ENCODE results near the gene MSI2.
"Not testable (repeated sequence)": the region's sequence is repeated elsewhere in the genome, so short reads cannot be mapped to it uniquely, and the experiment has no call there.

Gene MSI2

GRCh38 chr17:57294629-57295501, 38.5 kb downstream of the MSI2 start:
- DNase-seq, result no peak

- no peak for DNase-seq
Observed at GRCh38 chr17:57295526-57296023, 39.3 kb downstream of the MSI2 start.

DNA sequence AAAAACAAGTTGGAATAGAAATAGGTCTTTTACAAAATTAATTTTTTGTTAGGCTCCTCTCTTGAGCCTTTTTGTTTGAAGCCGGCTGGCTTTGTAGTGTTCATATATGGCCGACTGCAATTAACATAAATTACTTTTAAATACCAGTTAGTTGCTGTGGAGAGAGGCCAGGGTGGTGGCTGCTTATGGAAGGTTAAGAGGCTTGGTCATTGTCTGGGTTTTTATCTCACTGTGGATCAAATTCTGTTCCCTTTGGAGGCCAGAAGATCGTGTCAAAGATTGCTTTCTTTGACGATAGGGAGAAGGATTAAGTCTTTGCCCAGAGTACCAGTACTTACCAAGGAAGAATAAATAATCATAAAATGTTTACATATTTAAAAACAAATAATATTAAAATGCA, 39.9 kb downstream of the MSI2 start:
- no peak for DNase-seq

GRCh38 chr17:57299176-57299575, 42.9 kb downstream of the MSI2 start:
- no peak for DNase-seq

DNA sequence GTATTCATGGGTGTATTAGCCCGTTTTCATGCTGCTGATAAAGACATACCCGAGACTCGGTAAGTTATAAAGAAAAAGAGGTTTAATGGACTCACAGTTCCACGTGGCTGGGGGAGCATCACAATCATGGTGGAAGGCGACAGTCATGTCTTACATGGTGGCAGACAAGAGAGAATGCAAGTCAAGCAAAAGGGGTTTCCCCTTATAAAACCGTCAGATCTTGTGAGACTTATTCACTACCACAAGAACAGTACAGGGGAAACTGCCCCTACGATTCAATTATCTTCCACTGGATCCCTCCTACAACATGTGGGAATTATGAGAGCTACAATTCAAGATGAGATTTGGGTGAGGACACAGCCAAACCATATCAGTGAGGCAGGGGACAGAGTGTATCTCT, 44.3 kb downstream of the MSI2 start:
- DNase-seq, result not testable (repeated sequence)

DNA sequence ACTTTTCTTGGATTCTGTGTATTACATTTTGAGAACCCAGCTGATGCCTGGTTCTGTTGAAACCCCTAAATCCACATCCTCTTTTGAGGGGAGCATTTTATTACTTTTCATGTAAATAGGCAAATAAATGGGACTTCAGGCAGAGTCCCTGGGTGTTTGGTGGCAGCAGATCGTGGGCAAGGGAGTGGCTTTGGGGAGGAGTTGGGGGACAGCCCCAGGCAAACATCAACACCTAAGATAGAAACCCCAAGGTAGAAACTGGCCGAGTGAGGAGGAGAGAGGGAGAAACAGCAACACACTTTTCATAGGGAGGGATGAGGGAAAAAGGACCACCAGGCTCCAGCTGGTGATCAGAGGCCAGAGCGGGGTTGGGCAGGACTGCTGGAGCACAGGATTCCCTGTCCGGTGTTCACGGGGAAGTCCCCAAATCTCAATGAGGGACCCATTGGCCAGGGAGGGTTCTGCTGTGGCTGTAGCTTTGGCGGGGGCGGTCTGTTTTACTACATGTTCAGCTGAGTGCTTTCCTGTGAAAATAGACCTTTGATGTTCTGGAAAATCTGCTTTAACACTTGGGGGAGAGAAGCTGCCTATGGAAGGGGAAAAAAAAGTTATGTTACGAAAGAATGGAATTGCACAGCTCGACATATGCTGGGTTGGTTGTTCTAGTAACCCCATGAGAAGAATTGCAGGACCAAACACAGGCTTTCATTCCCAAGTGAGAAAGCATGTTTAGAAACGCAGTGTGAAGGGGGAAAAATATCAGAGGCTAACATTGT, 46.6 kb downstream of the MSI2 start:
- DNase-seq, result no peak

- no peak for DNase-seq
Observed at GRCh38 chr17:57305144-57305728, 48.9 kb downstream of the MSI2 start.

- no peak for DNase-seq
Observed at GRCh38 chr17:57305908-57306504, 49.7 kb downstream of the MSI2 start.

- no peak for DNase-seq
Observed at GRCh38 chr17:57308543-57309186, 52.3 kb downstream of the MSI2 start.

DNA sequence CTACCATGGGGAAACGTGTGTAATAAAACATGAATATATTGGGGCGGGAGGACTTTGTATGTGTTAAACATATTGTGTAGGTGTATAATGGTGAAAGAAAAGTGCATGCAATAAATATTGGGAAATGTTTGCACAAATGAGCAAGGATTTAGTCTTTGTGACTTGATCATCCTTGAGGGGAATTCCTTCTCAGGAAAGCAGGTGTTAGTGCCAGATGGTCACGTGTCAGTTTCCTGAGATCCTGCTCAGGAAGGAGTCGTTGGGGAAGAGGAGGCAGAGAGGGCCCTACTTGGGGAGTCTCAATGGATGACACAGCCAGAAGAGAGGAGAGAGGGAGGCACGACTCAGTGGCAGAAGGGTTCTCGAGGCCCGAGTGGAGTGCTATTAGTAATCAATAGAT, 53.2 kb downstream of the MSI2 start:
- DNase-seq, result no peak

DNA sequence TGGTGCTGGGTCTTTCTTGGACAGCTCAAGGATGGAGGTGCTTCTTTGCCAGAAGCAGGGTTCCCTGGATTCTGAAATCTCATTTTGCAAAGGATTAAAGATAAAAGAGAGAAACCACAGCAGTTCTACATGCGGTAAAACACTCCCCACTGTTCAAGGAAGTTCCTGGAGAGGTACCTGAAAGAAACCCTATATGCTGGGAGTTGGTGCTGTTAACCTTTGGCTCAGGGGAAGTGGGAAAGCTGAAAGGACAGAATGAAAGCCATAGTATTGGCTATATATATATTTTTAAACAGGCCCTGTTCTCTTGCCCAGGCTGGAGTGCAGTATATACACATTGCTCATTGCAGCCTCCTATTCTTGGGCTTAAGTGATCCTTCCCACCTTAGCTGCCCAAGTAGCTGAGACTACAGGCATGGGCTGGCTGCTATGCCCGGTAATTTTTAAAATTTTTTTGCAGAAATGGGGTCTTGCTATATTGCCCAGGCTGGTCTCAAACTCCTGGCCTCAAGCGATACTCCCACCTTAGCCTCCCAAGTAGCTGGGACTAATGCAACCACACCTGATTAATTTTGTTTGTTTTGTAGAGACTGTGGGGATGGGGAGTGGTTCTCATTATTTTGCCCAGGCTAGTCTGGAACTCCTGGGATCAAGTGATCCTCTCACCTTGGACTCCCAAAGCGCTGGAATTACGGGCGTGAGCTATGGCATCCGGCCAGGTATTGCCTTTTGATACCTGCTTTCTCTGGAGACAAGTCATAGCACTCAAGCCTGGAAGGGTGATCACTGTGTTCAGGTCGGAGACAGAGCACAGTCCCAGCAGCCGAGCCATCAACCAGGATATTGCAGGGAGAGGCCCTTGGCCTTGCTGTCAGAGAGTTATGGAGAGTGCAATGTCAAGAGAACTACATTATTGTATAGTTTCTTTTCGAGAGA, 55.2 kb downstream of the MSI2 start:
- no peak for DNase-seq

DNA sequence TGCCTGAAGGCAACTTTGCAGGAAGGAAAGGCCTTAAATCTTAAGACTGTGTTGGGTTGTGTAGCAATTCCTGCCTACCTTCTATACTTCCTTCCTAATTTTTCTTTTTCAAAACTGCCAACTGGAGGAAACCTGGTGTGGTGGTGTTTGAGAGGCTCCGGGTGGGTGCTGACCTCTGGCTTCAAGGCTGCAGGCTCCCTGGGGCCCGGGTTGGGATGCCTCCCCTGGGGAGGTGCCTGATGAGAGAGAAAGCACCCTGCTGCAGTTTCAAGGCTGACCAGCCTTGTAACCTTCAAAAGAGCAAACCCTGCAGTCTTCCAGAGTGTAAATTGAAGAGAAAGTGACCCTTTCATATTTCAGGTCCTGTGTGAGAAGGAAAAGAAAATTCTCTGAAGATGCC, 55.9 kb downstream of the MSI2 start:
- no peak for DNase-seq

DNA sequence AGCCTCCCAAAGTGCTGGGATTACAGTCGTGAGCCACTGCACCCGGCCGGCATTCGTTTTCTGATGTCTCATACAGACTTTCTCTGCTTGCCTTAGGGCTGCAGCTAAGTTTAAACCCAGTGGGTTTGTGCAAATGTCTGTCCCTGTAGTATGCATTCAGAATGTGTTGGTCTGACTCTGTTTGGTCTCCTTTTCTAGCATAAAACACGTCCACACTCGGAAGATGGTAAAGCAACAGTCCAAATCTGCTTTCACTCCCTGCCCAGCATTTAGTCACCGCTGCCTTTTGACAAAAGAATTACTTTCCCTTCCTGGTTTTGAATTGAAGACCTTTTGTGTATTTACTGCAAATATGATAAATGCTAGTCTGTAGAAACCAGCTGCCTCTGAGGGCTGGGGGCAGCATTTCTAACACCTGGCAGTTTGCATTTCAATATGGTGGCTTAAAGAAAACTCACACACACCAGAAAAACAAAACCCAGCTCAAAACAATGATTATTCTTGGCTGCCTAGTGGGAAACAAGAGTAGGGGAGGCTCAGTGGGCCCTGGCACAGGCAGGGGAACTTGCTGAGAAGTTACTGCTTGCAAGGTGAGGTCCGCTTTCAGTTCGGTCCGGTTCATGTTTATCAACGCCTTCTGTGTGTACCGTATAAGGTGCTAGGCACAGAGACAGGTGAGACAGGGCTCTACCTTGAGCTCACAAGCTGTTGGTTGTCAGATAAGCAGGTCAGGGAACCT, 56.9 kb downstream of the MSI2 start:
- no peak for DNase-seq

- no peak for DNase-seq
Observed at GRCh38 chr17:57315061-57316015, 59.0 kb downstream of the MSI2 start.

DNA sequence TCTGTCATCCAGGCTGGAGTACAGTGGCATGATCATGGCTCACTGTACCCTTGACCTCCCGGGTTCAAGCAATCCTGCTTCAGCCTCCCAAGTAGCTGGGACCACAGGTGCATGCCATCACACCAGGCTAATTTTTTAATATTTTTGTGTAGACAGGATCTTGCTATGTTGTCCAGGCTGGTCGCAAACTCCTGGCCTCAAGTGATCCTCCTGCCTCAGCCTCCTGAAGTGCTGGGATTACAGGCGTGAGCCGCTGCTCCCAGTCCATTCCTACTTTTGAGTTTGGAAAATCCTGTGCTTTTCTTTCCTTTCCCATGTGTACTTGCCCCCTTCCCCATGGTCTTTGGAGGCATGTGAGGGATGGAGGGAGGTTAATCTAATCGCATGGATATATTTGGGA, 60.0 kb downstream of the MSI2 start:
- DNase-seq, result no peak

DNA sequence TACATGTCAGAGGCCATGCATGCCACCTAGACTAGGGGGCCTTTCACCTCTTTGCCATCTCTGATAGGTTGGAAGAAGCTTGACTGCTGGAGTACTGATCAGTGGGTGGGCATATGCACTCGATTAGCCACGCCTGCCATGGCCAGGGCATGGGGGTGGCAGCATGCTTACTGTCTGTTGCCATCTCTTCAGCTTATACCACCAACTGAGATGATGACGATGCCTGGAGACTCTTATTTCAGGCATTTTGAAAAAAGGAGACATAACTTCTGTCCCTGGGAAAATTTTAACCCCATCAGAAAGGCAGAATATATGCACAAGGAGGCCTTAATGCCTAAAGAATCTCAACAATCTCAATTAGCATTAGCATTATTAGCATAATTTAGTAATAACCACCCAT, 60.8 kb downstream of the MSI2 start:
- no peak for DNase-seq

- no peak for DNase-seq
Observed at GRCh38 chr17:57318913-57319312, 62.6 kb downstream of the MSI2 start.

DNA sequence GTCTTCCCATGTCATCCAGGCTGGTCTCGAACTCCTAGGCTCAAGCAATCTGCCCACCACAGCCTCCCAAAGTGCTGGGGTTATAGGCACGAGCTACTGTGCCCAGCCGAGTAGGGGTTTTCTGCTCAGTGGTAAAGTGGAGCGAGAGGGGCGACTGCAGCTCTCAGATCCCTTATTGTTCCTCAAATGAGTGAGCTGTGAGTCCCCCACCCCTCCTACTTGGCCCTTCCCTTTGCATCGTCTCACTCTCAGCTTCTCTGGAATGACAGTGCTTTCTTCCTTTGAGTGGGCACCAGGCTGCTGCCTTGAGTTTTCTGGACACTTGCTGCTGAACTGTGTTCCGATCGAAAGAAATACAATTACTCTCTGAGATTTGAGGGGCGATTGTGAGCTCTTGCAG, 63.5 kb downstream of the MSI2 start:
- DNase-seq, result no peak

DNA sequence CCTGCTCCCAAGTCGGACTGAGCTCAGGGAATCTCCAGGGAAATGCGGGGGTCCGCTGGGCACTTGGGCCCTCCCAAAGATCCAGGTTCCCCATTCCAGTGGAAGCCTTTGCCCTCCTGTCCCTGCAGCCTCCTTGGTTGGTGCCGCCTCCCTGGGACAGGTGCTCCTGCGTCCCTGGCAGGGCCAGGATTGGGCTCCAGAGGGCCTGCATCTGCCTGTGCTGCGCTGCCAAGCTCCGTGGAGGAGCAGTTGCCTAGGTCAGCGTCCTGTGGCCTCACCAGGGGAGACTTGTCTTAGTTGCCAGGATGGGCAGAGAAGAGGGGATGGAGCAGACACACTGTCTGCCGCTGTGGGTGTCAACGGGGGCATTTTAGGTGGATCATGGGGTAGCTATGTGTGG, 67.1 kb downstream of the MSI2 start:
- DNase-seq, result no peak

DNA sequence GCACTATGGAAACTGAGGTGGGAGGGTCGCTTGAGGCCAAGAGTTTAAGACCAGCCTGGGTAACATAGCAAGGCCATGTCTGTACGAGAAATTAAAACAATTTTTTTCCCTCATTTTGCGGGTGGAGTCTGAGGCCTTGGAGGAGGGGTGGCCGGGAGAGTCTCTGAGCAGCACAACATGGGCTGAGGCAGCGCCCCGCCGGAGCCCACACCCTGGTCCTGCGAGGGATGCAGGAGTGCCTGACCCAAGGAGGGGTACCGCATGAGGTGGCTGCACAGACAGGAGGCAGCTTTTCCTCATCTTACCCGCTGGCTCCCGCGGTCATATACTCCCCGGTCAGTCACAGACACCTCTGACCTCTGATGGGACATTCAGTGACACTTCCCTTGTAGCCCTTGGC, 67.7 kb downstream of the MSI2 start:
- no peak for DNase-seq

Data from inflammatory macrophage treated with lipopolysaccharide for 4 hours (primary cell).